MCF 10A (cell line): ENCODE results near the gene METTL1. TPM values are rescaled to one million over a fixed set of nuclear protein-coding genes. Genes with fewer than 3 reads are reported as not detected.

Experiments
- BruUV-seq: library from RNA; stranded (reverse); fragments of 400-500 nt; replicated peaks from 2 replicates; lab custom pipeline; 2021; lab: Mats Ljungman, UMichigan
- CTCF ChIA-PET: fragments of 300-600 bp; sonication (Branson Sonifier 250); formaldehyde crosslinking; extraction: SDS; loops from one replicate; lab custom pipeline; 2021; ENCODE audit warnings: antibody characterized with exemption, inconsistent platforms; lab: Yijun Ruan, JAX
- POLR2A ChIA-PET: fragments of 300-600, 350-650 bp; sonication (Branson Sonifier 250); formaldehyde crosslinking; extraction: SDS; loops from one replicate; lab custom pipeline; 2020; ENCODE audit warnings: antibody characterized with exemption, inconsistent platforms; lab: Yijun Ruan, JAX
- DNase-seq: peaks from one replicate; pipeline ENCODE4 v3.0.0-alpha.2; 2018; ENCODE audit not compliant: unreplicated experiment
- H3K27ac Mint-ChIP-seq: one replicate; pipeline ENCODE4 v1.8.0; 2022; ENCODE audit warnings: mild to moderate bottlenecking, low read depth, mixed read lengths; ENCODE audit not compliant: unreplicated experiment
- H3K27me3 Mint-ChIP-seq: one replicate; pipeline ENCODE4 v1.8.0; 2022; ENCODE audit warnings: mixed read lengths; ENCODE audit not compliant: insufficient read depth, unreplicated experiment
- H3K36me3 Mint-ChIP-seq: one replicate; pipeline ENCODE4 v1.8.0; 2022; ENCODE audit warnings: mild to moderate bottlenecking, moderate library complexity, mixed read lengths; ENCODE audit not compliant: insufficient read depth, unreplicated experiment
- H3K4me1 Mint-ChIP-seq: one replicate; pipeline ENCODE4 v1.8.0; 2022; ENCODE audit warnings: mixed read lengths; ENCODE audit not compliant: insufficient read depth, unreplicated experiment
- H3K4me3 Mint-ChIP-seq: one replicate; pipeline ENCODE4 v1.8.0; 2022; ENCODE audit warnings: mild to moderate bottlenecking, moderate library complexity, mixed read lengths; ENCODE audit not compliant: unreplicated experiment
- H3K9me3 Mint-ChIP-seq: one replicate; pipeline ENCODE4 v1.8.0; 2022; ENCODE audit warnings: mixed read lengths; ENCODE audit not compliant: unreplicated experiment
- CTCF ChIP-seq: fragments of 200-600 bp; IDR thresholded peaks from one replicate; pipeline ENCODE4 v1.8.0; 2022; ENCODE audit warnings: antibody characterized with exemption, mild to moderate bottlenecking; ENCODE audit not compliant: unreplicated experiment
- intact Hi-C: fragments of 100-400 bp; cut with micrococcal nuclease; formaldehyde crosslinking; loops from 2 replicates; pipeline ENCODE4 v1.14.1; 2022
- total RNA-seq: library from RNA; stranded (reverse); gene quantifications from 2 replicates; pipeline ENCODE4 v1.2.3, GENCODE V29; 2022

METTL1 gene
- total RNA-seq, 1 experiment from 2014 or later: 40.6 TPM

DNA sequence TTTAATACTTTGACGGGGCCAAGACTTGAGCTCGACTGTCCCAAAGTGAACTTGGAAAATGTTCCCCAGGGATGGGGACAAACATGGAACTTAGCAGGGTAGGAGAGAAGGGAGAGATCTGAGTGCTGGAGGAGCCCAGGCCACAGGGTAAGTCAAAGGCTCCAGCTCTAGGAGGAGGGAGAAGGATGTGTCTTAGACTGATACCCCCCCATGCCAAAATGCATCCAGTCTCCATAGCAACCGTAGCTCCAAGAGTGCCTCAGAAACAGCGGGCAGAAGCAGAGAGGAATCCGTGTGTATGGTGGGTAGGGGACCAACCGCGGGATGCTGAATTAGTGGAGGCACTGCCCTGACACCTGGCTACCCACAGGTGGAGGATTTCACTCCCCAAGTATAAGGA, 32.5 kb downstream of the METTL1 start:
- ChIA-PET CTCF (no interaction called here), POLR2A (no interaction called here)
- TF ChIP-seq CTCF: no peak
- no peak for DNase-seq
- Mint-ChIP-seq H3K27me3 (peaks cover 62% of the 10 kb centered on the region), H3K4me1 (peaks cover 11% of the 10 kb centered on the region), H3K36me3 (peaks cover 3% of the 10 kb centered on the region), H3K27ac (no peak overlapping the region), H3K9me3 (no peaks in the 10 kb centered on the region), H3K4me3 (no peak overlapping the region)
- no TSS peak for BruUV-seq
- intact Hi-C loops: no loop called here

DNA sequence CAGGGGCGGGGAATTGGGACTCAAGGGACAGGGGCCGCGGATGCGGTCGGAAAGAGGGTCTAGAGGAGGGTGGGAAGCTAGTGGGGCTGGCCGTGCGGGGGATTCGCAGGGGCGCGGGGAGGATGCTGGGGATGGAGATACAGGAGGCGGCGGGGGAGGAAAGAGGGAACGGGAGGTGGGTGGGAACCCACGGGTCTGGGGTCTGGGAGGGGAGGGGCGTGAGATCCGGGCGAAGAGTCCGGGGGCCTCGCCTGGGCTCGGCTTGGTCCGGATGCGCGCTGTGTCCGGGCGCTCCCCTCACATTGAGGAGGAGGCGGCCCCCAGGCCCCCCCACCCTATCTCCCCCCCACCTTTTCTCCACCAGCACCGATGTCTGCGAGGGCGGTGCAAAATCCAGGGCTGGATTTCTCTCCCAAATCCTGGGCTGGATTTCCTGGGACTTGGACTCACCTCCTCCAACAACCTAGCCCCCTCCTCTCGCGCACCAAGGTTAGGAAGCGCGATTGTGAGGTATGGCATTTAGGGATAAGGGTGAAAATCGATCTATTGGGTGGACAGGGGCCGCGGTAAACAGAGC, 33.2 kb downstream of the METTL1 start, which contains the start of gene AGAP2:
Gene AGAP2, minus strand, starts transcription at position 82 of the 577 bp plus-strand sequence. CDS start 496 bp downstream, outside the sequence.
- no TSS peak for BruUV-seq
- POLR2A ChIA-PET: no interaction called here
- TF ChIP-seq CTCF: no peak
- CTCF ChIA-PET: interaction anchor here (0.6 to 4.2 kb wide), 2 partner anchors 13 to 19 kb away, joined by 3 to 43 read pairs; no protein-coding TSS in a partner anchor
- H3K4me3 Mint-ChIP-seq: no peak within 1 kb of the TSS
- peaks cover 68% of the 10 kb centered on the region for H3K27me3 Mint-ChIP-seq
- H3K9me3 Mint-ChIP-seq: no peaks in the 10 kb centered on the region
- intact Hi-C loops: no loop called here
- no peak within 1 kb of the TSS for H3K27ac Mint-ChIP-seq
- DNase-seq: no peak
- H3K4me1 Mint-ChIP-seq: peaks cover 11% of the 10 kb centered on the region
- H3K36me3 Mint-ChIP-seq: no peaks in the 10 kb centered on the region

DNA sequence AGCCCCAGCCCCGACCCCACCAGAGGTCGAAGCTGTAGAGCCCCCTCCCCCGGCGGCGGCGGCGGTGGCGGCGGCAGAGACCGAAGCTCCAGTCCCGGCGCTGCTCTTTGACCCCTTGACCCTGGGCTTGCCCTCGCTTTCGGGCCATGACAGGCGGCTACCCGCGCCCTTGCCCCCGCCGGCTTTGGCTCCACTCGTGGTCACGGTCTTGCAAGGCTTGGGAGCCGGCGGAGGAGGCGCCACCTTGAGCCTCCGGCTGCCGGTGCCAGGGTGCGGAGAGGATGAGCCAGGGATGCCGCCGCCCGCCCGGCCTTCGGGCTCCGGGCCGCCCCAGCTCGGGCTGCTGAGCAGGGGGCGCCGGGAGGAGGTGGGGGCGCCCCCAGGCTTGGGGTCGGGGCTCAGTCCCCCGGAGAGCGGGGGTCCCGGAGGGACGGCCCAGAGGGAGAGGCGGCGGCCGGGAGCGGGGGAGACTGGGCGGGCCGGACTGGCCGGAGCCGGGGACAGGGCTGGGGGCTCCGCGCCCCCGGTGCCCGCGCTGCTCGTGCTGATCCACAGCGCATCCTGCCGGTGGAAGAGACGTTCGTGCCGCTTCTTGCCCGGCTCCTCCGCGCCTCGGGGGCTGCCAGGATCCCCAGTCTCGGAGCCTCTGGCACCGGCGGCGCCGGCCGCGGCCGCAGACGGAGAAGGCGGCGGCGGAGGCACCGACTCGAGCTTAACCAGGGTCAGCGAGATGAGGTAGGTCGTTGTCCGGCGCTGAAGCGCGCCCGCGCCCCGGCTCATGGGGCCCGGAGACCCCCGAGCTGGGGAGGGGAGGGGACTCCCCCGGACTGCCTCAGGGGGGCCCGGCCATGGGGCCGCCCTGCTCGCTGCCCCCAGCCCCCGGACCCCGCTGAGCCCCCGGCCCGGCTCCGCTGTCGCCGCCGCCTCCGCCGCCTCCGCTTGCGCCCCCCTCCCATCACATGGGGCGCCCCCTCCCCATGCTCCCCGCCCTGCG, 34.1 kb downstream of the METTL1 start:
- Mint-ChIP-seq H3K27me3 (peaks cover 68% of the 10 kb centered on the region), H3K27ac (no peak overlapping the region), H3K4me3 (no peak overlapping the region), H3K9me3 (no peaks in the 10 kb centered on the region), H3K36me3 (no peaks in the 10 kb centered on the region), H3K4me1 (peaks cover 11% of the 10 kb centered on the region)
- peak; percentile 12 for TF ChIP-seq CTCF
- ChIA-PET POLR2A (interaction anchor here (4.5 kb wide), 1 partner anchor 11 kb away, joined by 17 read pairs; no protein-coding TSS in a partner anchor), CTCF (interaction anchor here (0.6 to 4.2 kb wide), 7 partner anchors 12 to 156 kb away, joined by 3 to 43 read pairs (median 4); no protein-coding TSS in a partner anchor)
- DNase-seq: no peak
- intact Hi-C loops: loop anchor here (2.0 kb wide), 1 partner anchor 155 kb away; no protein-coding TSS in a partner anchor
- BruUV-seq: no TSS peak
